Astrocyte of the cerebellum (primary cell): ENCODE data around the gene TMEM164.
A peak's percentile ranks its signal among the peaks of the same experiment; 100 is the strongest.

Experiments
- DNase-seq: peaks from one replicate; pipeline ENCODE4 v3.0.0-alpha.2; 2011; ENCODE audit warnings: low read depth
- H3K4me3 ChIP-seq: 2 replicates; pipeline ENCODE4 v1.5.1; 2011; ENCODE audit warnings: mild to moderate bottlenecking, low read depth, low read length, moderate library complexity
- in situ Hi-C: cut with HindIII; loops from 2 replicates; pipeline ENCODE4 v1.10.0; 2017; ENCODE audit warnings: low sequenced_read_pairs
- TF ChIP-seq, protein P1 (sequence below): IDR thresholded peaks from 2 replicates; pipeline ENCODE4 v1.5.1; 2012; ENCODE audit warnings: low read length, low read depth, moderate library complexity, mild to moderate bottlenecking; ENCODE audit errors: missing control alignments

The TMEM164 gene

GRCh38 chrX:110173192-110174175, 170.6 kb downstream of the TMEM164 start:
- in situ Hi-C loops = no loop called here
- H3K4me3 ChIP-seq = no peak overlapping the region
- DNase-seq = no peak
- TF ChIP-seq, protein P1, sequence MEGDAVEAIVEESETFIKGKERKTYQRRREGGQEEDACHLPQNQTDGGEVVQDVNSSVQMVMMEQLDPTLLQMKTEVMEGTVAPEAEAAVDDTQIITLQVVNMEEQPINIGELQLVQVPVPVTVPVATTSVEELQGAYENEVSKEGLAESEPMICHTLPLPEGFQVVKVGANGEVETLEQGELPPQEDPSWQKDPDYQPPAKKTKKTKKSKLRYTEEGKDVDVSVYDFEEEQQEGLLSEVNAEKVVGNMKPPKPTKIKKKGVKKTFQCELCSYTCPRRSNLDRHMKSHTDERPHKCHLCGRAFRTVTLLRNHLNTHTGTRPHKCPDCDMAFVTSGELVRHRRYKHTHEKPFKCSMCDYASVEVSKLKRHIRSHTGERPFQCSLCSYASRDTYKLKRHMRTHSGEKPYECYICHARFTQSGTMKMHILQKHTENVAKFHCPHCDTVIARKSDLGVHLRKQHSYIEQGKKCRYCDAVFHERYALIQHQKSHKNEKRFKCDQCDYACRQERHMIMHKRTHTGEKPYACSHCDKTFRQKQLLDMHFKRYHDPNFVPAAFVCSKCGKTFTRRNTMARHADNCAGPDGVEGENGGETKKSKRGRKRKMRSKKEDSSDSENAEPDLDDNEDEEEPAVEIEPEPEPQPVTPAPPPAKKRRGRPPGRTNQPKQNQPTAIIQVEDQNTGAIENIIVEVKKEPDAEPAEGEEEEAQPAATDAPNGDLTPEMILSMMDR = no peak

DNA sequence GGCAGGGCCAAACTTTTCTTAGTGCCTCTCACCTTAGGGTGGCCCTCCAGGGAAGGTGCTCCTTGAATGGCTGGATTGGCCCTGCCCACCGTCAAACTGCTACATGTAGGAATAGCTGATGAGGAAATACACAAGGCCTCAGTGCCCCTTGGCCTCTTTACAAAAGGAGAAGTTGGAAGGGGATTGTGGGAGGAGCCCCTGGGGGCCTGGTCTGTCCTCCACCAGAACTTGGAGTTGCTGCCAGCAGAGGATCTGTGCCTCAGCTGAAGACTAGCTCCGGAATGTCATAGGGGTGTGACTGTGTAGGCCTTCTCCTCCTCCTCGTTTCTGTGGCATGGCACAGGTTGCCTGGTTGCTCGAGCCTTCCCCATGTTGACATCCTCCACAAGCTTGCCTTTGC, 172.2 kb downstream of the TMEM164 start:
- H3K4me3 ChIP-seq = no peak overlapping the region
- no peak for DNase-seq
- in situ Hi-C loops = loop anchor here (25.0 kb wide), 1 partner anchor 237 kb away; no protein-coding TSS in a partner anchor
- TF ChIP-seq, protein P1 = no peak

- H3K4me3 ChIP-seq = no peak overlapping the region
- no peak for DNase-seq
- TF ChIP-seq, protein P1 = no peak
- in situ Hi-C loops = loop anchor here (25.0 kb wide), 1 partner anchor 237 kb away; no protein-coding TSS in a partner anchor
Observed at GRCh38 chrX:110175696-110176095, 172.8 kb downstream of the TMEM164 start.

- in situ Hi-C loops = loop anchor here (25.0 kb wide), 1 partner anchor 234 kb away; no protein-coding TSS in a partner anchor
- no peak for DNase-seq
- TF ChIP-seq, protein P1 = no peak
- no peak overlapping the region for H3K4me3 ChIP-seq
Observed at GRCh38 chrX:110178179-110178865, 175.4 kb downstream of the TMEM164 start.

DNA sequence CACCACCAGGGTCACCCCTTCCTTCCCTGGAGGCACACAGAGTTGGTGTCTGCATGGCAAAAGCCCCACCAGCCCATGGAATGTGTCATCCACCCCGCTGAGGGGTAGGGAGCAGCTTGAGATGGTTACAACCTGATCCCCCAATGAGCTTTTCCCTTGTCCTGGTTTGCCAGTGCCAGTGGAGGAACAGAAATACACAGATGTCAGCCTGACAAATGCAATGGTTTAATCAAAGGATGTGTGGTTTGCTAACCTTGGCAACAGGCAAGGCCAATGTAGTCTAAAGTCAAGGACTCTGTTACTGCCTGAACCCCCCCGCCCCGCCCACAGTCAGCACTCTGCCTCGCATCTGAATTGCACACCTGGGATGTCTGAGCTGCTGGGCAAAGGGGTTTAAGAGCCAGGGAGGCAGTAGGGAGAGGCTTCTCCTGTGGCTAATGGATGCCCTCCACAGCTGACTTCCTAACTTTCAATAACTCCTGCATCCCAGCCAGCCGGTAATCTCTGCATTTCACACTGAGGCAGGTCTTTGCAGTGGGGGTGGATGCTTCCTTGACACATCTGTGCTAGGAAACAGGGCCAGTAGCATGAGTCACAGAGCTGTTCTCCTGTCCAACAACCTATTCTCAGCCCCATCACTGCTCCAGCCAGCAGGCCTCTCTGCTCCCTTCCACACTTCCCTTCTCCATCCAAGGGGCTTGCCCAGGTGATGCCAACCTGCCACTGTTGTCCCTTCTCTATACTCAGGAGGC, 177.4 kb downstream of the TMEM164 start:
- H3K4me3 ChIP-seq = no peak overlapping the region
- DNase-seq = peak; percentile 65
- TF ChIP-seq, protein P1 = no peak
- in situ Hi-C loops = loop anchor here (25.0 kb wide), 1 partner anchor 232 kb away; no protein-coding TSS in a partner anchor

DNA sequence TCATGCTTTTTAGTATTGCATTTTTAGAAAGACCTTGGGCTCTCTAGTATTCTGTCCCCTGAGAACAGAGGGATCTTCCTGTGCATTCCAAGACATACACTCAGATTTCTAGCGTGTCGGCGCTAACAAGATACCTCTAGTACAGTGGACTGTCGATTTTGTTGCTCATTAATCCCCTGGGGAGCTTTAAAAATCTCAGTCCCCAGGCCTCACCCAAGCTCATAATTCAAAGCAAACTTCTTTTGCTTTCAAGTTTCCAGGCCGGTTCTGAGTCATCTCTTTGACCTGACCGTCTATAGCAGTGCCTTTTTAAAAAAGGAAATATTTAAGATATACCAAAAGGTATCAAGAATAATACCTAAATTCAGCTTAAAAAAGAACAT, 178.0 kb downstream of the TMEM164 start:
- H3K4me3 ChIP-seq = no peak overlapping the region
- no peak for DNase-seq
- TF ChIP-seq, protein P1 = no peak
- in situ Hi-C loops = loop anchor here (25.0 kb wide), 1 partner anchor 231 kb away; no protein-coding TSS in a partner anchor
